HG03457 (cell line): ENCODE measurements around the gene PNN.
"Not testable (repeated sequence)": the region's sequence is repeated elsewhere in the genome, so short reads cannot be mapped to it uniquely, and the experiment has no call there.

Experiments
- ATAC-seq: cut with Tn5 transposase; IDR thresholded peaks from one replicate; pipeline ENCODE4 v1.9.1; 2021; ENCODE audit warnings: moderate number of reproducible peaks; ENCODE audit not compliant: unreplicated experiment

PNN gene

GRCh38 chr14:39228509-39229221, 53.6 kb downstream of the PNN start:
- no peak for ATAC-seq

GRCh38 chr14:39229222-39229543, 54.1 kb downstream of the PNN start:
- ATAC-seq, result peak; percentile 77

GRCh38 chr14:39229601-39230110, 54.6 kb downstream of the PNN start:
- ATAC-seq, result no peak

GRCh38 chr14:39230416-39231035, 55.5 kb downstream of the PNN start:
- ATAC-seq, result no peak

GRCh38 chr14:39231751-39232553, 56.9 kb downstream of the PNN start:
- not testable (repeated sequence) for ATAC-seq
